ENCODE results near the gene DRGX. TPM values are rescaled to one million over a fixed set of nuclear protein-coding genes. Genes with fewer than 3 reads are reported as not detected.

The DRGX gene
- total RNA-seq, 1 donor from 2014 or later, result not detected

DNA sequence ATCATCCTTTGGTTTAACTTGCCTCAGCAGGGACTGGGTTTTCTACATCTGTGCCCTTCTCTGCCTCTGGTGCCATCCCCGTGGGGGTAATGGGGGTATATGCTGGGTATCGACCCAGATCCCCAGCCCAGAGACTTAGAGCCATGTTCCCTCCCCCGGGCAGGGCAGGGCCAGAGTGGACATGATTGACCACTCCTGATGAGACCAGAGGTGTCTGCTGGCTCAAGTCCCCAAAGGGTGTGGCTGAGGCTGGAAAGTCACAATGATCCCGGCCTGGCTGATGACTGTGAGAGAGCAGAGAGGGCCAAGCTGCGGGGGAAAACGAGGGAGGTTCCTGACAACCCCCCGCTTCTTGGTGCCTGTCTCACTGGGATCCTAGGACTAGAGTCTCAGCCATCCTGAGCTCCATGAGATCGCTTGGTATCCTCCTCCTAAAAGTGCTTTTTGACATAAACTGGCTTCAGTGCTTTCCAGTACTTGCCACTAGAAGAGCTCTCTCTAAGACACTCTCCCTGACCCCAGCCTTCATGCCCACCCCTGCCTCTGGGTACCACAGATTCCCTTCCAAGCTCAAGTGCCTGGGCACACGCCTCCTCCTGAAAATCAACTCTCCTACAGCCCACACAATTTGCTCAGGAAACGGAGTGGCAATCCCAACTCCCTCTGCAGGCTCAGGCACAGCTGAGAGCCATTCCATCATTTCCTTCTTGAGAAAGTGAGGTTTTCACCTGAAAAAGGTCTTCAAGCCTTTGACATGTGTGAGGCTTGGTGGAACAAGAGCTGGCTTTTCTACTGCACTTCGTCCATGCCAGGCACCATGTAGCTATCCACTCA, 33.9 kb downstream of the DRGX start:
- DNase-seq (ENCODE audit: low spot score), result no peak

- DNase-seq (ENCODE audit: low spot score), result no peak
Observed at GRCh38 chr10:49361178-49361554, 34.7 kb downstream of the DRGX start.

- DNase-seq (ENCODE audit: low spot score), result no peak
Observed at GRCh38 chr10:49360271-49361177, 35.4 kb downstream of the DRGX start.

DNA sequence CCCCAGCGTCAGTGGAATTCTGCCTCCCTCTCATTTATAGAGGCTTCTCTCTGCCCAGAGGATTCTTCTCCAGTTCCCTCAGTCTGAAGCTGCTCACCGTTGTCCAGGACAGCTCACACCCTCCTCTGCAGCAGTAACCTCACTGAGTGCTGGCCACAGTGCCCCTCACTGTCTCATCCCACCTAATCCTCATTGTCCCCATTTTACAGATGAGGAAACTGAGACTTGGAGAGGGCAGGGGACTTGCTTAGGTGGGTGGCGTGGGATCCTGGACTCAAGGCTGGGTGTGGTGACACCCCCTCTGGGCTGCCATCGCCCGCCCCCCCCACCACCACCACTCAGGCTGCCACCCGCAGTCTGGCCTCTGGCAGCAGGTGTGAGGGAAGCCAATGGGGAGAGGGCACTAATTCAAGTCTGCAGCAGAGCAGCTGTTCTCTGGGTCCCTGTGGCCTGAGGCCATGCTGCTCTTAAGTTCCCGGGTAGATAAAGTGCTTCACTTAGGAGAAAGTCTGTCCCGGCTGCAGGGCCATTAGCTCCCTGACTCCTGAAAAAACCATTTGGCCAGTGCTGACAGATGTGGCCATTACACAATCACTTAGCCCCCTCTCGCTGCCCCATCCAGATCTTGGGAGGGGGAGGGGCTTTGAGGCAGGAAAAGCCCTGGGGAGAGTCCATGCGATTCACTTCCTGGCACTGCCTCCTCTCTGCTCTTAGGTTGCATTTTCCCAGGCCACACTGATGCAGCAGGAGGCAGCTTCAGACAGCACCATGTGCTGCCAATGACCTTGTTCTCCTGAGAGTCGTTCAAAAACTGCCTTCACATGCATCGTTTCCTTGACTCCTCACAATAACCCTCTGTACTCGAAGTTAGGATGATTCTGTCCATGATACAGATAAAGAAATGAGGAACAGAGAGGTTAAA, 36.3 kb downstream of the DRGX start:
- no peak for DNase-seq (ENCODE audit: low spot score)

DNA sequence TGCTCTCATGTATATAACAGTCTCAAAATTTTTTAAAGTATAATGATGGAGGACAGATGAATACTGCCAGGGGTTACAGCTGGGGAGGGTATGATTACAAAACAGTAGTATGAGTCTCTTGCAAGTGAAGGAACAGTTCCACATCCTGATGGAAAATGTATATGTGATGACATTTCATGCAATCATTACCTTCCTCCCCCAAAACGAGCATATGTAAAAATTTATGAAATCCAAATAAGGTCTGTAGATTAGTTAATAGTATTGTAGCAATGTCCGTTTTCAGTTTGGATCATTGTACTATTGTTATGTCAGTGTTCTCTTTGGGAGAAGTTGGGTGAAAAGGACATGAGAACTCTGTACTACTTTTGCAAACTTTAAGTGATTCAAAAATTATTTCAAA, 38.0 kb downstream of the DRGX start:
- no peak for DNase-seq (ENCODE audit: low spot score)

- DNase-seq (ENCODE audit: low spot score), result no peak
Observed at GRCh38 chr10:49356944-49357343, 38.9 kb downstream of the DRGX start.

- no peak for DNase-seq (ENCODE audit: low spot score)
Observed at GRCh38 chr10:49356181-49356580, 39.7 kb downstream of the DRGX start.

- no peak for DNase-seq (ENCODE audit: low spot score)
Observed at GRCh38 chr10:49355221-49355620, 40.7 kb downstream of the DRGX start.

- no peak for DNase-seq (ENCODE audit: low spot score)
Observed at GRCh38 chr10:49354593-49354992, 41.3 kb downstream of the DRGX start.

DNA sequence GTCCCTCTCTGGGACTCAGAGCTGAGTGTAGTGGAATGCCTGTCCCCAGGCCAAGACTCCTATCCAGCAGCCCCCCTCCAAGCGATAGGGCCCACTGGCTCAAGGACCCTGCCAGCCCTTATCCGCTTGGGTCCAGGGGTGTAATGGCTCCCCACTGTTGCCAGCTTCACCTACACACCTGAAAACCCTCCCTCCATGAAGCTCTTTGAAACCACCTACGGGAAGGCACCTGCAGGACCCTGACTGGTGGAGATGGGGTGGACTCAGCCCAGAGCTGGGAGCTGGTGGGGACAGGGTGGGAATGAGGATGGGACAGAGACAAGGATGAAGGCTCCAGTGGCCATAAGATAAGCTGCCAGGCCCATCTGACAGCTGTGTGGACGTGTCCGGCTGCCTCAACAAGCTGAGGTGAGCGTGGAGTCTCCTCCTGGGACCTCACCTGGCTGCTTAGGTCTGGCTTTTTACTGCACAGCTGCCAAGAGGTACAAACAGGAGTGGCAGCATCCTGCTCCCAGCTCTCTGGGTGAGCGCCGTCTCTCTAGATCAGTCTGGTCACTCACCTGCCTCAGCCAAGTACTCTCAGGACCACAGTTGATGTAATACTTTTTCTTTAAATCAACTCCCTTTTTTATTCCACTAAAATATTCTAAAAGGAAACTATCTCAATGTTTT, 41.9 kb downstream of the DRGX start:
- no peak for DNase-seq (ENCODE audit: low spot score)

GRCh38 chr10:49353026-49353894, 42.6 kb downstream of the DRGX start:
- DNase-seq (ENCODE audit: low spot score), result no peak

DNA sequence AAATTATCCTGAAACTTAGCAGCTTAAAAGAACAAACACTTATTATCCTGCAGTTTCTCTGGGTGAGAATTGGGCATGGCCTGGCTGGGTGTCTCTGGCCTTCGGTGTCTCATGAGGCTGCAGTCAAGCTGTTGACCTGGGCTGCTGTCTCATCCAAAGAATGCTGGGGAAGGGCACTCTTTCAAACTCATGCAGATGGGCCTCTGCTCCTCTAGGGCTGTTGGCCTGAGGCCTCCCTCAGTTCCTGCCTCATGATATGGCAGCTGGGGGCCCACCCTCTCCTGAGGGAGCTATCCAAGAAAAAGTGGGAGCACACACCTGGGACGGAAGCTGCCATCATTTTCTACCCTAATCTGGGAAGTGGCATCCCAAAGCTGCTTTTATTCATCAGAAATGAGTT, 43.6 kb downstream of the DRGX start:
- no peak for DNase-seq (ENCODE audit: low spot score)

DNA sequence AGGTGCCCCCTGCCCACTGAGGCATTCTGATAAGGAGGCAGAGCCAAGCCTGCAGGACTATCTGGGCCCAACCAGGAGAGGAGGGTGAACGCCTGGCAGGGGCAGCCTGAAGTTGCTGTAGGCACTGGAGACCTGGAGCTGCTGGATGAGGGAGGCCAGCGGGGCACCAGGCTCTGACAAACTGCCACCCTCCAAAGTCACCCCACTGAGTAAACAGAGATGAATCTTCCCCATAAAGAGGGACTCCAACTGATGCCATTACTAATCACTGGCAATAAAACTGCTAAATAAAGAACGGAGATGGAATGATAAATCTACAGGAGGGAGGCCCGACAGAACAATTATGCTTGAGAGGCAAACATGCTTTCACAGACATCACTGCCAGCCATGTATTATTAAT, 44.2 kb downstream of the DRGX start:
- no peak for DNase-seq (ENCODE audit: low spot score)

DNA sequence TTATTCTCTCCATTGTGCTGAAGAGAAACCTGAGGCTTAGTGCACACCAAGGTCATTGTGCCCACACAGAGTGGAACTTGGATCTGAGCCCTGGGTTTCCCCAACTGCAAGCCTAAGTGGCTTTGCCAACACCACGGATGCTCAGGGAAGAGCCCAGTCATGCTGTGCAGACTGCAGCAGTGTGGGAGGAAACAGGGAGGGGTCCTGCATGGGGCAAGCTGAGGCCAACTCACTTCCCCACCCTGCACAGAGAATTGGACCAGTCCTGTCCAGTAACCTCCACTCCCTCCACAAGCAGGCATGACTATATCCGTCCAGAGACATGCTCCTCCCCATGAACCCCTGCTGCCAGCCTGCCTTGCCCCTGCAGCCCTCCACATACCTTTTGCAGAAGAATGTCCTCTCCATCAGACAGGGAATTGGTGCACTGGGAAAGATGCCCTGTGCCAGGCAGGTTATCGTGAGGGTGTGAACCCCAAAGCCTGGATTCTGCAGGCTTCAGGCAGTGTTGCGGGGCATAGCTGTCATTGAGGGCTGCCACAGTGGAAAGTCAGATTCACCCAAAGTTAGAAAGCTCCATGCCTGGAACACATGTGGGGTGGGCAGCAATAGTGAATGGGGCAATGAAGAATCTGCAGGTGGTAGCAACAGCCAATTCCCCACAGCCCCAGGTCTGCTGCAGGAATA, 44.9 kb downstream of the DRGX start:
- DNase-seq (ENCODE audit: low spot score), result no peak

GRCh38 chr10:49350138-49350537, 45.8 kb downstream of the DRGX start:
- no peak for DNase-seq (ENCODE audit: low spot score)

- DNase-seq (ENCODE audit: low spot score), result no peak
Observed at GRCh38 chr10:49349390-49349789, 46.5 kb downstream of the DRGX start.

DNA sequence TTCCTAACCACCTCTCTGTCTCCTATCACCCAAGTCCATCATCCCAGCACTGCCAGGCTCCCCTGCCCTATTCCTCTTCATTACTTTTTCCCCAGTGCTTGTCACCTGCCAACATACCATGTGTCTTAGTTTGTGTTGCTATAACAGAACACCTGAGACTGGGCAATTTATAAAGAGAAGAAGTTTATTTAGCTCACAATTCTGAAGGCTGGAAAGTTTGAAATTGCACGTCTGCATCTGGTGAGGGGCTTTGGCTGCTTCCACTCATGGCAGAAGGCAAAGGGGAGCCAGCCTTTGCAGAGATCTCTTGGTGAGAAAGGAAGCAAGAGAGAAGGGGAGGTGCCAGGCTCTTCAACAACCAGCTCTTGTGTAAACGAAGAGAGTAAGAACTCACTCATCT, 47.3 kb downstream of the DRGX start:
- no peak for DNase-seq (ENCODE audit: low spot score)

GRCh38 chr10:49347827-49348226, 48.1 kb downstream of the DRGX start:
- DNase-seq (ENCODE audit: low spot score), result no peak

DNA sequence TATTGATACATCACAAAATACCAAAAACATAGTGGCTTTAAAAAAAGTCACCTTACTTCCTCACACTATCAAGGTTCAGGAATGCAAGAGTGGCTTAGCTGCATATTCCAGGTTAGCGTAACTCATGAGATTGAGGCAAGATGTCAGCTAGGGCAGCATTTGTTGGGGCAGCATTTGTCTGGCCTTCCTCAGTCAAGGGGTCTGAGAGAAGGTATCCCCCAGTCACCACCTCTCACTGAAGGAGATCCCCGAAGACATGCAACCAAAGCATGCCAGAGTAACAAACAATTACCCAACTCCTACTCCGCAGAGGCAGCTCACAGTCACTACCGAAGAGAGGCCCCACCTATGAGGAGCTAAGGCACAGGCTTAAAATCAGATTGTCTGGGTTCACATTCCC, 48.5 kb downstream of the DRGX start:
- DNase-seq (ENCODE audit: low spot score), result no peak

- DNase-seq (ENCODE audit: low spot score), result no peak
Observed at GRCh38 chr10:49344840-49345239, 51.0 kb downstream of the DRGX start.
